GM18868 (cell line): ENCODE data around the gene CDCP2.
"Not testable (repeated sequence)": the region's sequence is repeated elsewhere in the genome, so short reads cannot be mapped to it uniquely, and the experiment has no call there.

Experiments
- ATAC-seq: cut with Tn5 transposase; IDR thresholded peaks from one replicate; pipeline ENCODE4 v1.9.1; 2021; ENCODE audit warnings: mild to moderate bottlenecking, moderate library complexity; ENCODE audit not compliant: unreplicated experiment

CDCP2 gene

GRCh38 chr1:54168206-54168965 is 15.6 kb upstream of the CDCP2 start:
- ATAC-seq: no peak

GRCh38 chr1:54167422-54168139 is 14.8 kb upstream of the CDCP2 start:
- ATAC-seq: no peak

GRCh38 chr1:54166357-54166756 is 13.6 kb upstream of the CDCP2 start:
- not testable (repeated sequence) for ATAC-seq

GRCh38 chr1:54165146-54165545 is 12.3 kb upstream of the CDCP2 start:
- no peak for ATAC-seq

- no peak for ATAC-seq
These were observed 10.8 kb upstream of the CDCP2 start for GRCh38 chr1:54163573-54163972.

- ATAC-seq: no peak
These were observed 10.3 kb upstream of the CDCP2 start for GRCh38 chr1:54163051-54163450.

- ATAC-seq: no peak
These were observed 8.8 kb upstream of the CDCP2 start for GRCh38 chr1:54161495-54162168.

GRCh38 chr1:54160351-54160750 is 7.6 kb upstream of the CDCP2 start:
- ATAC-seq: no peak

GRCh38 chr1:54159733-54160316 is 7.0 kb upstream of the CDCP2 start:
- no peak for ATAC-seq

- no peak for ATAC-seq
These were observed 5.3 kb upstream of the CDCP2 start for GRCh38 chr1:54158071-54158470.

GRCh38 chr1:54157401-54157800 is 4.6 kb upstream of the CDCP2 start:
- no peak for ATAC-seq

GRCh38 chr1:54156986-54157385 is 4.2 kb upstream of the CDCP2 start:
- ATAC-seq: no peak

- ATAC-seq: no peak
These were observed 3.4 kb upstream of the CDCP2 start for GRCh38 chr1:54156201-54156600.

GRCh38 chr1:54153535-54154439 is 987 bp upstream of the CDCP2 start:
- ATAC-seq: no peak

GRCh38 chr1:54151013-54151412 is 1.8 kb downstream of the CDCP2 start:
- no peak for ATAC-seq

GRCh38 chr1:54149734-54150133 is 3.1 kb downstream of the CDCP2 start:
- no peak for ATAC-seq

GRCh38 chr1:54144366-54144765 is 8.4 kb downstream of the CDCP2 start:
- ATAC-seq: no peak

GRCh38 chr1:54142146-54142900 is 10.5 kb downstream of the CDCP2 start:
- no peak for ATAC-seq

- no peak for ATAC-seq
These were observed 13.1 kb downstream of the CDCP2 start for GRCh38 chr1:54139711-54140110.

- no peak for ATAC-seq
These were observed 13.8 kb downstream of the CDCP2 start for GRCh38 chr1:54138994-54139393.
